ENCODE results near the gene NLN. TPM values are rescaled to one million over a fixed set of nuclear protein-coding genes. Genes with fewer than 3 reads are reported as not detected.
A peak's percentile ranks its signal among the peaks of the same experiment; 100 is the strongest.

The NLN gene
- total RNA-seq, 1 experiment from 2014 or later: 31.4 TPM

DNA sequence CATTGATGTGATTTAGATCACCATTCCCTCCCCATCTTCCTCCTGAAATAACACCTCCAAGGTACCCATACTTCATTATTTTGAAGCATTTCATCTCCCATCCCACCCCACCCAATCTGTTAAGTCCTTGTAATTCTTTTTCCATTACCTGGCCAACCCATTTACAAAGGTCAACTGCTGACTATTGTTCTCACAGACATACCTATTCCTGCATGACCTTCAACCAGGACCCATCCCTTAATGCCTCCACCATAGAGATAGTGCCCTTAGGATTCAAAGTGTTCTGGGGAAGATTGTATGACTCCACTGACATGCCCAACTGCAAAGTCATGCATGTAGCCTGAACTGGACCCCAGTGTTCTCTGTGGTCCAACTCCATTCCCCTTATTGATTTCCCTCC lies 91.2 kb downstream of the NLN start:
- DNase-seq (ENCODE audit: low read depth, low spot score): no peak
- in situ Hi-C loops (cut with HindIII; ENCODE audit: low pct_unique_long_range_greater_than_20kb, low sequenced_read_pairs): no loop called here

DNA sequence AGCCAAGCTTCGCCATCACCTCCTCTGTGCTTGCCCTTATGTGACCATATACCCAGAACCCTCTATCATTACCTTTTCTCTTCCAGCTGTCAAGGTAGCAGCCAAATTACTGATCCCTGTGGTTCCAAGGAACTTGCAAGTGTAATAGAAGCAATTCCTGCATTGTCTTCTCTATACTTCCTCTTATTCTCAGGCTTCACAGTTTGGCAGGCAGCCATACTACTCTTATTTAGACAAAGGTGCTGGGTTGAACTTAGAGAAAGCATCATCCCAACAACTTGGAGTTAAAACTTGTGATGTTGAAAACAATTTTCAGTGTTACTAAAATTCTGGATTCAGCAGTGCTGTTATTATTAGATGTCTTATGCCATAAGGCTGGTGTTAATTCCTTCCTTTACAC lies 93.2 kb downstream of the NLN start:
- no peak for DNase-seq (ENCODE audit: low read depth, low spot score)
- in situ Hi-C loops (cut with HindIII; ENCODE audit: low pct_unique_long_range_greater_than_20kb, low sequenced_read_pairs): no loop called here

DNA sequence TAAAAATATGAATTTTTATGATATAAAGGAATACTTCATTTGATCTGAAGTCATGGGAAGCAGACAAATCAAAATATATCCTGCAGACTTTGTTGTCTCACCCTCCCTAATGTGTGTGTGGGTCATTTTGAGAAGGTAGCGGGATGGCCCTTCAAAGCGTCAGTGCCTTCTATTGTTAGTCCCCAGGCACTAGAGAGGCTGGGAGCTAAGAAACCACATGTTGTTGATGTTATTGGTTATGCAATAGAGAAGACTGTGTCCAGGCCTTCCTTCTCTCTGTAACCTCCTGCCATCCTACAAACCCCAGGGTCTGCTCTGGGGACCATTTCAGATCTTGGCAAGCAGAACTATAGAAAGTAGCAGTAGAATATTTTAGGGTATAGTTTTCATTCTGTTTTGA lies 94.7 kb downstream of the NLN start:
- no peak for DNase-seq (ENCODE audit: low read depth, low spot score)
- in situ Hi-C loops (cut with HindIII; ENCODE audit: low pct_unique_long_range_greater_than_20kb, low sequenced_read_pairs): no loop called here

DNA sequence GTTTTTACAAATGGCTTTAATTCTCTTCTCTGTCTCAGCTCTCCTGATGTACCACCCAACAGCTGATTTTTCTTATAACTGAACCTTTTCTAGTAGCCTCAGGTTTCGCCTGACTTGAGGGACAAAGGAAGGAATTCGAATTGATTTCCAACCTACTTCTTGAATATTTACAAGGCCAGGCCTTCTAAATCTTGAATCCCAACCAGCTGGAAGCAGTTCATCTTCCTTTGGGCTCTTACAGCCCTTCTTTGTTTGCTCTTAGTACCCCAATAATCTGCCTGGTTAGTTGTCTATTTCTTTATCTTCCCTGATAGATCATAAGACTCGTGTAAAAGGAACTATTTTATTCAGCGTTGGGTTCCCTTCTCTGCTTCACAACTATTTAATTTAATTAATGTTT lies 95.9 kb downstream of the NLN start:
- in situ Hi-C loops (cut with HindIII; ENCODE audit: low pct_unique_long_range_greater_than_20kb, low sequenced_read_pairs): no loop called here
- DNase-seq (ENCODE audit: low read depth, low spot score): no peak

DNA sequence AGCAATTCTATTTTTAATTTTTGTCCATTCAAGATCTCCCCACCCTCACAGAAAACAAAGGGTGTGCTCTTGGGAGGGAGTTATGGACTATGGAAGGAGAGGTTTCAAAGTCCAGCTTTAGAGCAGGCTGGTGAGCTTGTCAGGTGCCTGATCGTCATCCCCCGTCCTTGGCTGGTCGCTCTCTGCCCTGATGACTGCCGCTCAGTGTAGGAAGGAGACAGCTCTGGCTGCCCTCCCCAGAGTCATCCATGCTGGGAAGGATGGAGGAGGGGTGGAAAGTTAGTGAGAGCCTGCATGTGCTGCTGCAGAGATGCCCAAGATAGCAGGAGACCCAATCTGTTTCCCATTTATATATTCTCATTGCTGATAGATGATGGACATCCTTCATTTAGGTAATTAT lies 96.6 kb downstream of the NLN start:
- no peak for DNase-seq (ENCODE audit: low read depth, low spot score)
- in situ Hi-C loops (cut with HindIII; ENCODE audit: low pct_unique_long_range_greater_than_20kb, low sequenced_read_pairs): no loop called here

DNA sequence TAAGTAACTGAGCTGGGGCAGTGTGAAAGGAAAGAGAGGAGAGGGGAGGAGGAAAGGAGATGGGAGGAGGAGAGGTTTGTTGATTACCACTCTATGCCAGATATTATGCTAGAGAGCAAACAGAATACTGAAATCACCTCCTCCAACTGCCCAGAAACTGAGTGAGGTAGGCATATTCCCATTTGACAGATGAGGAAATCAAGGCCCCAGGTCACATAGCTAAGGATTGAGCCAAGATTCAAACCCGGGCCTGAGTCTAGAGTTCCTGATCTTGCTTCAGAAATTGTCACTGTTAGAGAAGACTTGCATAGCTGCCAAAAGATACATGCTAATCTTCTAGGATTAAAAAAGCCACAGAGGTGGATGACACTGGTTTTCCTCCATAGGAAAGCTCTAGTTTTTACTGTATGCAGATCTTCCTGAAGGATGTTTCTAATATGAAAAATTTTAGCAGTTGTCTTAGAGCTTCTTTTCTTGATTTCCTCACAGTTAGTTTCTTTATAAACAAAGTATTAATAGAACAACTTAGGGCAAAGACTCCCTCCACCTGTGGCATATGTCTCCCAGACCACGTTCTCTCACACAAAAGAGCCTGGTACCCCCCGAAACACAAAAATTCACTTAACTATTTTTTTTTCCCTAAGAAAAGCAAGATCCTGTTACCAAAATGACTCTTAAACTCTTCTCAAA lies 97.4 kb downstream of the NLN start:
- in situ Hi-C loops (cut with HindIII; ENCODE audit: low pct_unique_long_range_greater_than_20kb, low sequenced_read_pairs): no loop called here
- no peak for DNase-seq (ENCODE audit: low read depth, low spot score)

DNA sequence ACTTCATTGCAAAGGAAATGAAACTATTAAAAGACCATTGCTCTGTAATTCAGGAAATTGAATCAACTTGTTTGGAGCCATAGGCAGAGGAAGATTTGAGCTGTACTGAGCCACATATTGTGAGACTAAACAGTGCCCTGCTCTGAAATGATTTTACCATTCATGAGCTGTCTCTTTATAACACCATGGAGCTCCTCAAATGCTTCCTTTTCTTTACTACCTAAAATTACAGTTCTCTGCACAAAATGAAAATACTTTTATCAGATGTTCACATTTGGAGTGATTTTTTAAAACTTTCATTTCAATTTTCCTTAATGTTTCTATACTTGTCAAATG lies 97.9 kb downstream of the NLN start:
- DNase-seq (ENCODE audit: low read depth, low spot score): no peak
- in situ Hi-C loops (cut with HindIII; ENCODE audit: low pct_unique_long_range_greater_than_20kb, low sequenced_read_pairs): no loop called here

DNA sequence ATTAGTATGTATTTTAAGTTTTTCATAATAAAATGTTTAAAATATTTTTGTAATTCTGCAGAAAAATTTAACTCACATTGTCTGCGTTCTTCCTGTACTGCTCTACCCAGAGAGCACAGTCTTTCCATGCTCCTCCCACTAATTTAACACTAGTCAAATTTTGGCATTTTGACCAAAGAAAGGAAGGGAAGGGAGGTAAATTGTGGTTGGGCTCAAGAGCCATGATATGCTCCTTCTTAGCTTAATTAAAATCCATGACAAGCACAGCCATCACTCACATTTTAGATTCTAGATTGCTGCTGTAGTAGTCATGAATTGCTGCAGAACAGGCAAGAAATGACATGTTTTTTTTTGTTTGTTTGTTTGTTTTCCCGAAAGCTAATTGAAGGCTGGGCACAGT lies 98.4 kb downstream of the NLN start:
- in situ Hi-C loops (cut with HindIII; ENCODE audit: low pct_unique_long_range_greater_than_20kb, low sequenced_read_pairs): no loop called here
- DNase-seq (ENCODE audit: low read depth, low spot score): no peak

DNA sequence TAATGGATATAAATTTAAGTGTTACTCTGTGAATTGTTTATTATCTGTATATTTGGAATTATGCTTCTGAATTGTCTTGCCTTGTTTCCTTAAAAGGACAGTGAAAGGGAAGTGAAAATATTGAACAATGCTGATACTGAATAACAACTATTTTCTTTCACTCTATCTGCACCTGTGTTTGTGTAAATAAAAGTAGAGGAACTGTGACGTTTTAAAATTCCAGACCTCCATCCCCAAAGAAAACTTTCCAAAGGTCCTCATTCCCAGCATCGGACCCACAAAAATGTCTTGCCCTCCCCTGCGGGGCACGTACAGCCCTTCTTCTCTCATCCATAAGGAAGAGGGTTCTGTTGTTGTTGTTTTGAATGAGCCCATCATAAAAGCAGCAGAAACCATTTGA lies 100.0 kb downstream of the NLN start:
- in situ Hi-C loops (cut with HindIII; ENCODE audit: low pct_unique_long_range_greater_than_20kb, low sequenced_read_pairs): no loop called here
- DNase-seq (ENCODE audit: low read depth, low spot score): no peak

DNA sequence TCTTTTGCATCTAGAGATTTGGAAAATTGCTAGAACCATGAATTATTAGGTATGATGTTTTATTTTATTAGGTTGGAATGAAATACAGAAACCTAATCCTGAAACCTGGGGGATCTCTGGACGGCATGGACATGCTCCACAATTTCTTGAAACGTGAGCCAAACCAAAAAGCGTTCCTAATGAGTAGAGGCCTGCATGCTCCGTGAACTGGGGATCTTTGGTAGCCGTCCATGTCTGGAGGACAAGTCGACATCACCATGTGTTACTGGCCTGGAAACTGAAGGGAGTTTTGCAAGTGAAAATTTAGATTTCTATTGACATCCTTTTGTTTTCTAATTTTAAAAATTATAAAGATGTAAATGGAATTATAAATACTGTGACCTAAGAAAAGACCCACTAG lies 100.7 kb downstream of the NLN start:
- DNase-seq (ENCODE audit: low read depth, low spot score): no peak
- in situ Hi-C loops (cut with HindIII; ENCODE audit: low pct_unique_long_range_greater_than_20kb, low sequenced_read_pairs): no loop called here

DNA sequence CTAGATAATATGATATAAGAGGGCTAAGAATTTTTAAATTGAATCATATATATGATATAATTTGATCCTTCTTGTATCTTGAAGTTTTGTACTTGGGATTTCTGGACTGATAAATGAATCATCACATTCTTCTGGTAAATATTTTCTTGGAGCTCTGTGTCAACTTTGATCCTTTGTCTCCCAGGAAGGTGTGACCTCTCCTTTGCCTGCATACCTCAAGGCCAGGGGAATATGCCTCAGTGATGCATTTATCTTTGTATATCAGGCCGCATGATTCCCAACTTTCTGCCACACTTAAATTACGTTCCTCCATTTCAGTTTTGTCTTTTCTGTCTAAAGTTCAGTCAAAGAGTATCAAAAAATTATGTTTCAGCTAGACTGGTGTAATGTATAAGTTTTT lies 101.2 kb downstream of the NLN start:
- in situ Hi-C loops (cut with HindIII; ENCODE audit: low pct_unique_long_range_greater_than_20kb, low sequenced_read_pairs): no loop called here
- no peak for DNase-seq (ENCODE audit: low read depth, low spot score)

DNA sequence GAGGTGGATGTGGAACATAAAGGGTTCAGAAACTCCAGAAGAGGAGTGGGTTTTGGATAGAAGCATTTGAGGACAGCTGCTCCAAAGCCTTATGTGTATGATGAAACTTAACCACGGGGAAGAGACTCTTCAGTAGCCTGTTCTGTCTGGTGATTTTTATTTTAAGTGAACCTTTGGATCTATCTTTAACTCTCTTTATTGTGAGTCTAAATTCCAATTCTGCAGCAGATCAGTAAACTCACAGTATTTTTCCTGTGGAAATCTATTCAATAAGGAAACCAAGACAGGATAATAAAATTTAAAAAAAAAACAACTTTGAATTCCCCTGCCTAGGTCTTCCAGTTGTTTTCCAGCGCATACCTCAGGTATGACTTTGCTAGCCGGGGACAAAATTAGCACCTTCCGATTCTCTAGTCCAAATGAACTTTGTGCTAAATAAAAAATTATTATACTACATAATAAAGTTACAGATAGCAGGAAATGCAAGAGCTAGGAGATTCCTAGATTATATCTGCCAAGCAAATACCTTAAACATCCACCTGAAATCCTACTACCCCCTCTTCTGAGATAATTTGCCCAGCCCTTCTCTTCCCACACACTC lies 101.9 kb downstream of the NLN start:
- in situ Hi-C loops (cut with HindIII; ENCODE audit: low pct_unique_long_range_greater_than_20kb, low sequenced_read_pairs): no loop called here
- DNase-seq (ENCODE audit: low read depth, low spot score): no peak

DNA sequence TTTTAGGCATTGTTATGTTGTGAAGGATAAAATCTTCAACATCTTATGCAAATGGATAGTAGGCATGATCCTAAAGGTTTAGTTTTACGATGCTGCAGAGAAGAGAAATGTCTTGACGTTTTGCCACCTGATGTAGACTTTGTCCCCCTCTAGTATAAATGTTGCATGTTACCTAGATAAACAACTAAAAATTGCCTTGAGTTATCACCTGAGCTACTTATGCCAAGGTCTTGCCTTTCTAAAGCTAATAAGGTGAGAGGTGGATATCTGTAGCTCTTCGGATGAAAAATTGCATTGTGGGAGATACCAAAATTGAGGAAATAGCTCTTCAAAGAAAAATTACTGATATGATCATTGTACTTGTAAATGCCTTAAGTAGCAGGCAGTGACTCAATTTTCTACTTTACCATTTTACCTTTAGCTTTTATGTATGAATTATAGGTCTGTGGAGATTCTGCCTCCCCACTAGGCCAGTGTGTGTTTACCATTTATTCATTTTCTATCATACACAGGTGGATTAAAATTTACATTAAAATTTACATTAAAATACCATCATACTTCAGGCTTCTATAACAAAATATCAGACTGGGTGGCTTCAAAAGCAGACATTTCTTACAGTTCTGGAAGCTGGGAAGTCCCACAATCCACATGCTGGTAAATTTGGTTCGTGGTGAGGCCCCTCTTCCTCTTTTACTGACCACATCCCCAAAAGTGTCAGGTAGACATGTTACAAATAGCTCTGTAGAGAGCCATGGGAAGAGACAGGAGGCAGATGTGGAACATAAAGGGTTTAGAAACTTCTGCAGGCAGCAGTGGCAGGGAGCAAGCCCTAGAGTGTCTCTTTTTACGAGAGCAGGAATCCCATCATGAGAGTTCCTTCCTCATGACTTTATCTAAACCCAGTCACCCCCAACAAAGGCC lies 103.7 kb downstream of the NLN start:
- in situ Hi-C loops (cut with HindIII; ENCODE audit: low pct_unique_long_range_greater_than_20kb, low sequenced_read_pairs): no loop called here
- no peak for DNase-seq (ENCODE audit: low read depth, low spot score)

DNA sequence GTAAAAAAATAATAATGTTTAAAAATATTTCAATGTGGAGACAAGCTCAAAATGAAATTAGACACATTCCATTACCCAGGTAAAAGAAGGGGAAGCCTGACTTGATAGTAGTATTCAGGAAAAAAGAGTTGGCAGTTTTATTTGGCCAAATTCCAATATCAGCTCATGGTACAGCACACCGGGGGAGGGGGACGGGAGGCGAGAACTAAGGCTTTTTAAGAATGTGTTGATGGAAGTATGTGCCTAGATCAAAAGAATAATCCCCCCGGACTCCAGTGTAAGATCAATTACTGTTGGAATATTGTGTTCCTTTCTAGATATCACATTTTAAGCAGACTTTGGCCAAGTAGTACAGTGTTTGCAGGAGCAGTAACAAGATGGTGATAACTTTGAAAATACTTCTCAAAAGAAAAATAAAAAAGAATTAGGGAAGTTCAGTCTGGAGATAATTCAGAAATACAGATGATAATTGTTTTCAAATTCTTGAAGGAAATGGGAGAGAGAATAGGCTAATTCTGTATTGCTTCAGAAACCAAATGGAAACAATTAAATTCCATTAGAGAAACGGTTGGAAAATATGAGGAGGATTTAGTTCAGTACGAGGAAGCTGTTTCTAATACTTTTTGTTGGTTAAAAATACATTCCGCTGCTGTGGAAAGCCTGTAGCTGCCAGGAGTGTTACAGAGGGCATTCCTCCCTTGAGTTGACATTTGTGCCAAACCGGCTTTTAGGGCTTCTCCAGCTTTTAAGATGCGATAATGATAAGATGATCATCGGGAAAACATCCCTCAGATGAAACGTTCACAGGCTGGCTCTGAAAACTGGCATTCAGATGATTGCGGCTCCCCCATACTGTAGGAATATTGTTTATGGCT lies 106.3 kb downstream of the NLN start:
- DNase-seq (ENCODE audit: low read depth, low spot score): no peak
- in situ Hi-C loops (cut with HindIII; ENCODE audit: low pct_unique_long_range_greater_than_20kb, low sequenced_read_pairs): no loop called here

DNA sequence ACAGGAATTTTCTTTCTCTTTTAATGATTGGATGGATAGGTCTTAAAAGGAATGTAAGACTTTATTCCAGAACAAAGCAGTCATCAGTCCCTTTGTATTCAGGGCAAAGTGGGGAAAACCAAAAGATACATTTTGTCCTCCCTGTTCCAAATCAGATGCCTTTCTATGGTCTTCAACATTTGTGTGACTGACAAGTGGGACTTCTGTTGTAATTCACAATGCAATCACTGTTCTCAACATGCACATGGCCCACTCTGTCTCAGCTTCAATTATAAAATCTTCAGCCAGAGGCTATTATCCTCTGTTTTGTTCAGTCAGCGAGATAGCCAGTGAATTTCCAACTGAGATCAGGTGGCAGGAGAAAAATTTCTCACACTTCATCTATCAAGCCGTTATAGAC lies 108.9 kb downstream of the NLN start:
- in situ Hi-C loops (cut with HindIII; ENCODE audit: low pct_unique_long_range_greater_than_20kb, low sequenced_read_pairs): no loop called here
- peak; percentile 95 for DNase-seq (ENCODE audit: low read depth, low spot score)

DNA sequence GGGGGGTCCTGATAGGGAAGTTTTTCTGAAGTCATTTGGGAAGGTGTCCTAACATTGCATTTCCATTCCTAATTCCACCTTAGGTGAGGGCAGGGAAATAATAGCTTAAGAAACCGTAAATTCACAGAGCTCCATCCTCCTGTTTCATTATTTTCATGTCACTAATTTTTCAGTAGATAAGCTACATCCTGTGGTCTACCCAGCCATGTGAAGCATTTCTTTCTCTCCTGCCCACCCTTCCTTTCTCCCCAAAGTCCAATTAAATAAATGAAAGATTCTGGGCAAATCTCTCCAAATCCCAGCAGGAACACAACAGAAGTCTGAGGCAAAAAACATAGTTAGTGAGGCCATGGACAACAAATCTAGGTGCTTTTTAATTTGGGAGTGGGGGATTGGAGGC lies 109.3 kb downstream of the NLN start:
- in situ Hi-C loops (cut with HindIII; ENCODE audit: low pct_unique_long_range_greater_than_20kb, low sequenced_read_pairs): no loop called here
- DNase-seq (ENCODE audit: low read depth, low spot score): no peak

DNA sequence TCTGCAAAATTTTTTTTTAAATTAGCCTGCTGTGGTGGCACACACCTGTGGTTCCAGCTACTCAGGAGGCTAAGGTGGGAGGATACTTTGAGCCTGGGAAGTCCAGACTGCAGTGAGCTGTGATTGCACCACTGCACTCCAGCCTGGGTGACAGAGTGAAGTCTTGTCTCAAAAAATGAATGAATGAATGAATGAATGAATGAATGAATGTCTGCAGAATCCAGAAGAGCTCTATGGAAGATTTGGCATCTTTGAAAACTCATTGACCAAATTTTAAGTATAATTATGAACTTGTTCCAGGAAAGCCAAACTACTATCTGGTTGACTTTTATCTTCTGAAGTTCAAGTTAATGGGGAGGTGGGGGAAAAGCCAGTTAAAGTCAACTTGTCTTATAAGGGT lies 110.1 kb downstream of the NLN start:
- in situ Hi-C loops (cut with HindIII; ENCODE audit: low pct_unique_long_range_greater_than_20kb, low sequenced_read_pairs): no loop called here
- no peak for DNase-seq (ENCODE audit: low read depth, low spot score)

DNA sequence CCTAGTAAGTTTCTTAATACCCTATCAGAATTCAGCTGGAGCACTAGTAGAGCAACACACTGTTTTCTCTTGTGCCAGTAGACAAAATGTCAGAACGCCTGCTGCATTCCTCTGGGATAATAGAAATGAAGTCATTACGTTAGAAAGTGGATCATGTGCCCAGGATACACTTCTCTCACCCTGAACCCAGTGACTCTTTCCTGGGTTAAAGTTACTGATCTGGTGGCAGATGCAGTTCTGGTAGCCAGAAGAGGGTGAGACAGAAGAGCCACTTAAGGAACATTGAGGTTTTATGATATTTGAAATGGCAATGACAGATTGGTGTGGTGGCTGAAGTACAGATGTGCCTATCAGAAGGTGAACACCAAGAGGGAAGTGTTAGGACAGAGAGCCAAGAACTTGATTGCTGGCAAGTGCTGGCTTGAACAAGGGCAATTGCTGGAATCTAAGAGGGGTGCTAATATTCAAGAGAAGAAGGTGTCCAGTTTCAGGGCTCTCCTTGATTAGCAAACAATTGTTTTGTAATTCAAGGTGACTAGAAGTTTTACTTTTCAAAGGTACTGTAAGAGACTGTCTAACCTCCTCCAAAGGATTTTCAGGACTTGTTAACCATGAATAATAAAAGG lies 110.7 kb downstream of the NLN start:
- peak; percentile 50 for DNase-seq (ENCODE audit: low read depth, low spot score)
- in situ Hi-C loops (cut with HindIII; ENCODE audit: low pct_unique_long_range_greater_than_20kb, low sequenced_read_pairs): no loop called here
